K562 (cell line): ENCODE results near the gene ICAM3. TPM values are rescaled to one million over a fixed set of nuclear protein-coding genes. Genes with fewer than 3 reads are reported as not detected.
A peak's percentile ranks its signal among the peaks of the same experiment; 100 is the strongest.

Source experiments
- BHLHE40 ChIP-seq: IDR thresholded peaks from 2 replicates; pipeline ENCODE4 v1.6.1; 2011; ENCODE audit warnings: low read length, improper control_type of control experiment
- E2F4 ChIP-seq: sonication (generic); formaldehyde crosslinking; IDR thresholded peaks from 2 replicates; pipeline ENCODE4 v1.8.0; 2022; ENCODE audit warnings: mild to moderate bottlenecking, low read depth, missing genetic modification reagents
- FOS ChIP-seq: IDR thresholded peaks from 3 replicates; pipeline ENCODE4 v1.6.1; 2011; ENCODE audit not compliant: insufficient read length; ENCODE audit errors: extremely low read depth
- FOXP4 ChIP-seq: sonication (generic); formaldehyde crosslinking; IDR thresholded peaks from 2 replicates; pipeline ENCODE4 v1.8.0; 2022; ENCODE audit warnings: mild to moderate bottlenecking, missing genetic modification reagents, borderline replicate concordance
- HNRNPH1 ChIP-seq: fragments of 200-400 bp; formaldehyde crosslinking; optimal IDR thresholded peaks from 2 replicates; pipeline ENCODE3; 2017; ENCODE audit warnings: low read depth, mild to moderate bottlenecking, low read length, moderate library complexity
- MYBL2 ChIP-seq, 2 experiments: fragments of 450-650 bp in 1 of 2; sonication (generic) in 1 of 2; formaldehyde crosslinking in 1 of 2; IDR thresholded peaks; 2 replicates each; pipeline versions ENCODE4 v1.6.1 to v1.8.1; 2017 to 2022; ENCODE audit warnings: borderline replicate concordance in 1 of 2, inconsistent platforms in 1 of 2, low read depth in 1 of 2, mild to moderate bottlenecking in 1 of 2, missing genetic modification reagents in 1 of 2, moderate library complexity in 1 of 2
- PBX2 ChIP-seq, 2 experiments: IDR thresholded peaks in 1 of 2; conservative IDR thresholded peaks in 1 of 2; 2 replicates each; pipeline ENCODE4 v1.6.1; 2016; ENCODE audit warnings: low read depth in 2 of 2, mild to moderate bottlenecking in 1 of 2, missing compliant biosample characterization in 1 of 2, missing genetic modification characterization in 1 of 2, moderate library complexity in 1 of 2
- RAD21 ChIP-seq, 2 experiments: fragments of 250-450 bp in 1 of 2; fragments of 450-650 bp in 1 of 2; sonication (Bioruptor Pico) in 1 of 2; formaldehyde crosslinking in 1 of 2; IDR thresholded peaks in 1 of 2; conservative IDR thresholded peaks in 1 of 2; 2 replicates each; pipeline versions ENCODE4 v1.4.0 to v1.8.0; 2020 to 2022; ENCODE audit warnings: mild to moderate bottlenecking in 2 of 2, moderate library complexity in 1 of 2
- SLC30A9 ChIP-seq: fragments of 250-450 bp; sonication (Bioruptor Pico); IDR thresholded peaks from 2 replicates; pipeline ENCODE4 v1.8.0; 2022; ENCODE audit warnings: mild to moderate bottlenecking, moderate library complexity
- ZFP91 ChIP-seq: sonication (generic); formaldehyde crosslinking; IDR thresholded peaks from 2 replicates; pipeline ENCODE4 v1.8.0; 2022; ENCODE audit warnings: mild to moderate bottlenecking, missing genetic modification reagents
- ZNF23 ChIP-seq: fragments of 250-450 bp; sonication (Bioruptor Pico); IDR thresholded peaks from 2 replicates; pipeline ENCODE4 v1.4.0; 2020; ENCODE audit warnings: mild to moderate bottlenecking
- ZNF436 ChIP-seq: fragments of 250-450, 450-650 bp; sonication (Bioruptor Pico); formaldehyde crosslinking; IDR thresholded peaks from 2 replicates; pipeline ENCODE4 v1.7.0; 2020; ENCODE audit warnings: mild to moderate bottlenecking
- ZNF695 ChIP-seq: fragments of 450-650 bp; formaldehyde crosslinking; IDR thresholded peaks from 2 replicates; pipeline ENCODE4 v1.4.0; 2020; ENCODE audit warnings: mild to moderate bottlenecking, moderate library complexity
- ZNF76 ChIP-seq: fragments of 250-450 bp; sonication (Bioruptor Pico); IDR thresholded peaks from 2 replicates; pipeline ENCODE4 v1.4.0; 2020; ENCODE audit warnings: mild to moderate bottlenecking, moderate library complexity, borderline replicate concordance
- ZNF766 ChIP-seq: fragments of 200-800 bp; sonication (Bioruptor generic); conservative IDR thresholded peaks from 2 replicates; pipeline ENCODE4 v1.6.1; 2016; ENCODE audit warnings: missing genetic modification characterization, missing compliant biosample characterization
- polyA plus RNA-seq, 8 experiments: library from polyadenylated mRNA; depleted of rRNA in 4 of 8; stranded (reverse) in 5 of 8; unstranded in 3 of 8; fragments of >200 nt; fragmentation: Nextera tagmentation in 2 of 8; fragmentation: Illumina TruSeq in 1 of 8; extraction: Ambion mirVana in 2 of 8; extraction: Trizol in 1 of 8; gene quantifications; 2 replicates each; pipeline versions ENCODE4 v1.2.1 to v1.2.3, GENCODE V29; 2011 to 2014; ENCODE audit warnings: inconsistent platforms in 1 of 8, missing spikeins in 1 of 8
- total RNA-seq, 7 experiments: library from RNA; depleted of rRNA in 6 of 7; stranded (reverse); fragments of >200 nt in 6 of 7; fragmentation: Illumina TruSeq in 2 of 7; extraction: Trizol in 2 of 7; gene quantifications; 2 replicates each; pipeline versions ENCODE4 v1.2.1 to v1.2.3, GENCODE V29; 2011 to 2021; ENCODE audit warnings: low replicate concordance in 1 of 7

ICAM3 gene
- total and polyA plus RNA-seq, 9 of the 15 experiments (the other 6 are each of a cell fraction or from before 2014, with no cell fraction given) = 6.5 to 39.5 (median 24.2) TPM

- TF ChIP-seq FOXP4 (CRISPR knock-in tag) (no peak), ZNF695 (no peak; the same call in 1 of the 2 replicates), ZNF436 (CRISPR knock-in tag) (no peak), SLC30A9 (CRISPR knock-in tag) (no peak), HNRNPH1 (no peak), MYBL2 (IDR thresholded peaks at IDR 0.05; ENCODE audit: low read depth) (no peak), MYBL2 (CRISPR knock-in tag; IDR thresholded peaks at IDR 0.05; ENCODE audit: borderline replicate concordance) (no peak), ZNF76 (no peak), BHLHE40 (peak; percentile 94), E2F4 (CRISPR knock-in tag) (no peak), FOS (no peak), RAD21 (CRISPR knock-in tag; conservative IDR thresholded peaks at IDR 0.05 in 1 of 2, IDR thresholded peaks at IDR 0.05 in 1 of 2) (no peak), ZNF766 (no peak), ZFP91 (CRISPR knock-in tag) (no peak), PBX2 (CRISPR knock-in tag; IDR thresholded peaks at IDR 0.05; ENCODE audit: low read depth) (no peak), PBX2 (tag; conservative IDR thresholded peaks at IDR 0.05; ENCODE audit: low read depth) (no peak), ZNF23 (CRISPR knock-in tag) (no peak)
Observed at GRCh38 chr19:10315335-10316214, 23.8 kb downstream of the ICAM3 start, which contains the start of gene FDX2 (continued).
